GM19455 (cell line): ENCODE measurements around the gene ANK2.

Experiments
- ATAC-seq: cut with Tn5 transposase; IDR thresholded peaks from one replicate; pipeline ENCODE4 v1.9.1; 2021; ENCODE audit not compliant: unreplicated experiment

ANK2 gene

GRCh38 chr4:113330200-113330599 is 280.7 kb downstream of the ANK2 start:
- no peak for ATAC-seq

GRCh38 chr4:113331811-113332210 is 282.4 kb downstream of the ANK2 start:
- ATAC-seq, result no peak

- no peak for ATAC-seq
Observed at GRCh38 chr4:113332701-113333100, 283.2 kb downstream of the ANK2 start.

GRCh38 chr4:113335746-113336145 is 286.3 kb downstream of the ANK2 start:
- no peak for ATAC-seq

GRCh38 chr4:113336556-113336955 is 287.1 kb downstream of the ANK2 start:
- no peak for ATAC-seq

GRCh38 chr4:113339430-113339813 is 290.0 kb downstream of the ANK2 start:
- ATAC-seq, result no peak

- no peak for ATAC-seq
Observed at GRCh38 chr4:113344100-113344499, 294.6 kb downstream of the ANK2 start.

GRCh38 chr4:113347245-113347644 is 297.8 kb downstream of the ANK2 start:
- no peak for ATAC-seq

- ATAC-seq, result no peak
Observed at GRCh38 chr4:113349430-113349829, 300.0 kb downstream of the ANK2 start.

GRCh38 chr4:113350576-113350975 is 301.1 kb downstream of the ANK2 start:
- ATAC-seq, result no peak

- peak; percentile 98 for ATAC-seq
Observed at GRCh38 chr4:113355550-113356371, 306.3 kb downstream of the ANK2 start.

GRCh38 chr4:113356453-113356852 is 307.0 kb downstream of the ANK2 start:
- ATAC-seq, result no peak

- ATAC-seq, result no peak
Observed at GRCh38 chr4:113358784-113359183, 309.3 kb downstream of the ANK2 start.

- ATAC-seq, result no peak
Observed at GRCh38 chr4:113365377-113365776, 315.9 kb downstream of the ANK2 start.

- no peak for ATAC-seq
Observed at GRCh38 chr4:113368056-113368455, 318.6 kb downstream of the ANK2 start.

GRCh38 chr4:113371111-113371510 is 321.7 kb downstream of the ANK2 start:
- no peak for ATAC-seq

- no peak for ATAC-seq
Observed at GRCh38 chr4:113375964-113376666, 326.7 kb downstream of the ANK2 start.

GRCh38 chr4:113378836-113379235 is 329.4 kb downstream of the ANK2 start:
- no peak for ATAC-seq

GRCh38 chr4:113382704-113383103 is 333.3 kb downstream of the ANK2 start:
- ATAC-seq, result no peak

- ATAC-seq, result no peak
Observed at GRCh38 chr4:113383111-113383785, 333.8 kb downstream of the ANK2 start.

GRCh38 chr4:113384600-113384999 is 335.1 kb downstream of the ANK2 start:
- no peak for ATAC-seq
